GM18520 (cell line): ENCODE data around the gene DDN.
A peak's percentile ranks its signal among the peaks of the same experiment; 100 is the strongest.

Source experiments
- ATAC-seq: cut with Tn5 transposase; IDR thresholded peaks from one replicate; pipeline ENCODE4 v1.9.1; 2021; ENCODE audit not compliant: unreplicated experiment

DDN gene

DNA sequence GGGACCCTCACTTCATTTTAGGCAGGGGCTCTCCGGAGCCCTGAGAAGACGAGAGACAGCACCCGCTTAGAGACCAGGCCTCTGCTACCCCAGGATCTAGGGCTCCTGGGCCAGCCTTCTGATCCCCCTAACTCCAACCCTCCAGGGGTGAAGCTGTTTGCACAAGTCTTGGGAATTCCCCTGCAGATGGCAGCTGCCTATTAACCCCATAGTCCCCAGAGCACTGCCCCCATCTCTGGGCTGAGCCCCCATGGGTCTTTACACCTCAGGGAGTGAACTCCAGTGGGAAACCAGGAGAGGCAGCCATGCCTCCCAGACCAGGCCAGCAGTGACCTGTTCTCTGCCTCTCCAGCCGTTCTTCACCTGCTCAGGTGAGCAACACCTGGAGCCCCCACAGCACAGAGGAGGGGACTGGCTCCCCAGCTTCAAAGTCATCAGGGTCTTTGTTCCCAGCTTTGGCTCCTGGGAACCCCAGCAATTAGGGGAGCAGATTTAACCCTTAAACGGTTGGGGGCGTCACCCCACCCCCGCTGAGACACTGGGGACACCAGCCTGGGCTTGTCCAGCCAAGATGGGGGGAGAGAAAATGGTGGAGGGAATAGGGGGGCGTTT, 29.9 kb downstream of the DDN start:
- no peak for ATAC-seq

DNA sequence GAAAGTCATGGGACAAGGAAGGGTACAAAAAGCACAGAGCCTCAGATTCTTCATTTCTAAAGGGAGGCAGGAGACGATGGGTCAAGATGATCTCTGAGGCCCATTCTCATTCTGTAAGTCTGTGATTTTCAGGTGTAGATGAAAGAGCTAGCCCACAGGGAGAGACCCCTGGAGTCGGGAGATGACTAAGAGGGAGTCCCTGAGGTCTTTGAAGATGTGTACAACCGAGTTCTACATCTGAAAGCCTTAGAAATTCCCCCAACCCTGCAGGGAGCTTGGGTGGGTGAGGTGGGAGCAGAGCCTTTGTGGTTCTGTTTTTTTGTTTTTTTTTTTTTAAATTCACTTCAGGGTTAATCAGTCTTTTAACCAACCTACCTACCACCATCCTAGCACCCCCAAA, 30.7 kb downstream of the DDN start:
- ATAC-seq = no peak

DNA sequence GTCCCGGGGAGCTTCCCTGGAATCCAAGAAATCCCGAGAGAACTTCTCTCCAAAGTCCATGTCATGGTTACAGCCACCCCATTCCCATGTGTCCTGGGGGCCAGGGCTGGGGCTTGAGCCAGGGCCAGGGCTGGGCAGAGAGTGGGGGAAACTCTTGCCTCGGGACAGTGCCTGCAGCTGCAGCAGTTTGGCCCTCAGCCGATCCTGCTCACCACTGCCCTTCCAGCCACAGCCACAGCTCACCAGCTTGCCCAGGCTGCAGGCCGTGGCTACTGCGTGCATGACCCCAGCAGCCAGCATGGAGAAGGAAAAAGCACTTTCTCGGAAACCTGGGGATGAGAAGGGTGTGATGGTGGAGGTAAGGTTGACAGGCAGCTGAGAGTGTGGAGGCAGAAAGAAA, 31.2 kb downstream of the DDN start:
- ATAC-seq = no peak

DNA sequence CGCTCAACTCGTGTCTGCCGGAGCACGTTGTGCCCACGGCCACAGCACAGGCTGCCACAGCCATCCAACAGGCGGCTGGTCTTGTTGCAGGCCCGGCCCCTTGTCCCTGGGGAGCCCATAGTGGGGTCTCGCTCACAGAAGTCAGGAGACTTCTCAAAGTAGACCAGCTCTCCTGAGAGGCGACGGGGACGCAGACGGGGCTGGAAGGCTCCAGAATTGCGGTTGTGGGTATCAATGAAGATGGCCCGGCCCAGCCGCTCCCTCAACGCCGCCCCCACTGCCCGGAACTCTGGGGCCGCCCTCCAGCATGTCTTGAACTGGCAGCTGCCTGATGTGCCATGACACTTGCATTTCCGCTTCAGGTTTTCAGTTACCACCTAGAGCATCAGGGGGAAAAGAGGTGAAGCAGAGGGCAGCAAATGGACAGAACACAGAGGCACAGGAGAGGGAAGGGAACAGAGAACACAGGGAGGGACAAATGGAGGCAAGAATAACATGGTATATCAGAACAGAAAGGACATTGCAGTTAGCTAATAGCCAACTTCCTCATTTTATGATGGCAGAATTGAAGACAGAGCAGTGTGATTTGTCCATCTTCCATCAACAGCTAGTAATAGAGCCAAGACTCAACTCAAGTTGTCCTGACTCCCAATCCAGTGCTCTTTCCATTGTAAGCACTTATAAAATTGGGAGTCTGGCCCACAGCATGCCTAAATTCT, 32.8 kb downstream of the DDN start:
- no peak for ATAC-seq

DNA sequence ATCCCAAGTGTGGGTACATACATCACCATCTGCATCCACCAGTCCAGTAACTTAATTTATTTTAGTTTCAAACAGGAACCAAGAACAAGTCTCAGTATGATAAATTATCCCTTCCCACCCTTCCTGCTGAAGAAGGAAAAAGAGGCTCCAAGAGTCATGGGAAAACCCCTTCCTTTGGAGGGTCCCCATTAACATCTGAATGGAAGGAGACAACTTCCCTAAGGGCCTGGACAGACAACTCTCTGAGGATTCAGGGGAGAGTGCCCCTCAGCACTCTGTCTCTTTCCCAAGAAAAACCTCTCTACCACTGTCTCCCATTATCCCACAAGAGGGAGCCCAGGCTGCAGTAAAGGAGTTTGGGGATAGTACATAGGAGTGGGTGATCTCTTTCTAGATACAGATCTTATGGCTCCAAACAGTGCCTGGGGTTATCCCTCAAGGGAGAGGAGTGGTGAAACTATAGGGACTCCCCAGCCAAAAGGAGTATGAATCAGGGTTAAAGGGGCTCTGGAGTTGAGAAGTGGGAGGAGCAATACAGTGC, 33.8 kb downstream of the DDN start:
- ATAC-seq = no peak

DNA sequence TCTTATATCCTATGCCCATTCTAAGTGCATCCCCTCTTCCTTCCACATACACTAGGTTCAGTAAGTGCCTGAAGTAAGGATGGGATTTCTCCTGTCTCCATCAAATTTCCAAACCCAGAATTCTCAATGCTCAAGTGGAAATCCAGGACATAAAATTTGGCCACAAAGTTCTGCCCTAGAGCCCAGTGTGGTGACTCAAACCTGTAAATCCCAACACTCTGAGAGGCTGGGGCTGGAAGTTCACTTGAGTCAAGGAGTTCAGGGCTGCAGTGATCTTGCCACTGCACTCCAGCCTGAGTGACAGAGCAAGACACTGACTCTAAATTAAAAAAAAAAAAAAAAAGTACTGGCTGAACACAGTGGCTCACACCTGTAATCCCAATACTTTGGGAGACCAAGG, 37.4 kb downstream of the DDN start:
- ATAC-seq = no peak

DNA sequence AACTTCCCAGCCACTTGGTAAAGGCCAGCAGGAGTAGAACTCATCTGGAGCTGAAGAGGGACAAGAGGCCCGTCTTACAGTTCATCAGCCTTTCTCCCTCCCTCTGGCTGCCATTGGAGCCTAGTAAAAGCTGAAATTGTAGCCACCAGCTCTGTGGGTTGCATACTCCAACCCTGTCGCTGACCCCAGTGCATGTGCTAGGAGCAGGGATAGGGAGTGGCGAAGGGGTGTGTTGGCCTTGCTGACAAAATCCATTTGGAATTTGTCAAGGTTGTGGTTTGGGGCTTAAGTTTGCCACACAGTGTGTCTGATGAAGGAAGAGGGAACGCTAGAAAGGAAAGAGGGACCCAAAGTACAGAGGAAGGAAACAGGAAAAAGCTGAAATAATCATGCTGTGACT, 37.8 kb downstream of the DDN start:
- ATAC-seq = no peak

DNA sequence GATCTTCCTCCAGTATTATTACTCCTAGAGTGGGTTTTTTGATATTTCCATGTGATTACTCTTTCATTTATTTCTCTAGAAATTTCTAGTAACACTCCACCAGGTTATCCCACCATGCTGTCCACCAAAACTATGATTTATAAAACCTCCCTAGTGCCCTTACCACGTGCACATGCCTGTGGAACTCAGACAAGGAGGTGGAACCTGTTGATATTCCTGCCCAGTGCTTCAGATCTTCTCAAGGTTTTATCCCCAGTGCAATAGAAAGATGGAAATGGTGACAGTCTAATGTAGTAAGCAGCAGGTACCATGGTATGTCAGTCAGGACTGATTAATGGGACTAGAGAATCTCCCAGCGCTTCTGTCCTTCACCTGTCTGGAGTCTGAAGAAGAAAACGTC, 38.3 kb downstream of the DDN start:
- ATAC-seq = no peak

DNA sequence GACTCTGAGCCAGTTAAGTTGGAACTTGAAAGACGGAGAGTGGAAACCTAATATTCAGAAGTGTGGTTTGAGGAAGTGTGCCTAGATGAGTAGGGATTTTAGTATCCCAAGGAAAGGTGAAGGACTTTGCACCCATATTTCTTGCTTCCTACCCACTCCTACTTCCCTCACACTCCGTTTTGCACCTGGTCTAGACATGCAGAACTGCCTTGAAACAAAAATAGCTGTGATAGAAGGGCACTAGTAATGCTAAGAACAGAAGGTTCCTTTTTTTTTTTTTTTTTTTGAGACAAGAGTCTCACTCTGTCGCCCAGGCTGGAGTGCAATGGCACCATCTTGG, 41.2 kb downstream of the DDN start:
- no peak for ATAC-seq

DNA sequence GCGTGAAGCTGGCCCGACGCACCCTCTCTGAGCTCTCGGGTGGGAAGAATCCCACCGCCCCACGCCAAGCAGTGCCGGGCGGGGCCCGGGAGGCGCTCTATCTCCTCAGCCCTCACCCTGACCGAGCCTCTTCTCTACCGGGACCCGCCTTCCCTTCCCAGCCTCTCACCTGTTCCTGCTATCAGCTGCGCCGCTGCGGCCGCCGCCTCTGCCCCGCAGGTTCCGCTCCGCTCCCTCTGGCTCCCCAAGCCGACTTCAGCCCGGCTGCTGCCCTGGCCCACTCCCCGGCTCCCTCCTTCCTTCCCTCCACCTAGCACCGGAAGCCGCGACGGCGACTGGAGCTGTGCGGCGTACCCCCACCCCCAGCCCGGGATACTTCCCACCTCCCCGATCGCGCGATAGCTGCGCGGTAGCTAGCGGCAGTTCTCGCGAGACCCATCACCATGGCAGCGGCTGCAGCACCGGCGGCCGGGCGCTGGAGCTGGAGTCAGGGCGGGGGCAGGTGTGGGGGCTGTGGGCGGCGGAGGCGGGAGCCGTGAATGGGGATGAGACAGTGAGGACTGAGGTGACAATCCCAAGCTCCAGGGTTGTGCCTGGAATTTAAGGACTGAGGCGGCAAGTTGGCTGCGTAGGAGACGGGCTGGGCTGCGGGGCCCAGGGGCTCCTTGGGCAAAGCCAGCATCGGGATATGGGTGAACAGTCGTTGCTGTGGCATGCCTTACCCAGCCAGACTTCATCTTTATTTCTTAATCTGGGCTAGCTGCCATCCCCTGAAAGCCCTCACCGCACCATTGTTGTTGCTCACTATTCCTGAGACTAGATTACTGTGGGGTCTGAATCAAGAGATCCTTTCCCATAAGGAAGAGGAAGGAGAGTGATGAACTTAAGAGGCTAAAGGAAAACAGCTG, 41.8 kb downstream of the DDN start, which contains the start of gene ARF3:
Gene ARF3, minus strand, starts transcription at position 347 of the 908 bp plus-strand sequence. CDS start 16,392 bp downstream, outside the sequence.
- peak; percentile 71 for ATAC-seq

DNA sequence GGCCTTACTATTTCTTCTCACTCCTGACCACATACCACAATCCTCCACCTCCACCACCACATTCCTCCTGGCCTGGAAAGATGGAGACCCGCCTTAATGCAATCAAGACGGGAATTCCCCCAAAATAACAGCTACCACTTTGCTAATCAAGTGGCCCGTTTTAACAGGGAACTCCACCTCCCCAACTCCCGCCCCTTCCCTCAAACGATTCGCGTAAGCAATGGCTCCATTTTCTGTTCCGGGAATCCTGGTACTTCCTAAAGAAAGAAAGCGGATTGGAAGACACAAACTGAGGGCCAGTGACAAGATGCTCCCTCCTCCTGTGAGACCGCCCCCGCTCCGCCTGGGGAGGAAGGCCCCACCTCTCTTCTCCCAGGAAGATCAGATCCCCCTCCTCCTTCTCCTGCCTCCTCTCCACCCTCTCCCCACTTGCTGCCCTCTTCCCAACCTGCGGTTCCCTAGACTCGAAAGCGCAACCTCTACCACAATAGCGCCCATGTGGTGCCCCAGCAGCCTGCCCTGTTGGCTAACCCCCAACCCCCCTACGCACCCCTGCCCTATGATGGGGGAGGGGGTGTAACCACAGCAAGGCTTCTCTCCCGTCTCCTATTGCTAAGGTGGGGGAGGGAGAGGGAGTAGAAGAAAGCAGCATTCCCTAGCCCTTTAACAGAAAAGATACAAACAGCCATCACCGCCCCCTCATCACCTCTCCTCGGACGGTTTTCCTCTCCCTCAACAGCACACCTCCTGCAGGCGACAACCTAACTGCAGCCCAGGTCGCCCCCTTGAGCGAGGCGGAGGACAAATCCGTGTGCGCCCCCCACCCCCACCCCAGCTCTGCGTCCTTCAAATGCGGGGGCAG, 42.7 kb downstream of the DDN start:
- ATAC-seq = no peak

DNA sequence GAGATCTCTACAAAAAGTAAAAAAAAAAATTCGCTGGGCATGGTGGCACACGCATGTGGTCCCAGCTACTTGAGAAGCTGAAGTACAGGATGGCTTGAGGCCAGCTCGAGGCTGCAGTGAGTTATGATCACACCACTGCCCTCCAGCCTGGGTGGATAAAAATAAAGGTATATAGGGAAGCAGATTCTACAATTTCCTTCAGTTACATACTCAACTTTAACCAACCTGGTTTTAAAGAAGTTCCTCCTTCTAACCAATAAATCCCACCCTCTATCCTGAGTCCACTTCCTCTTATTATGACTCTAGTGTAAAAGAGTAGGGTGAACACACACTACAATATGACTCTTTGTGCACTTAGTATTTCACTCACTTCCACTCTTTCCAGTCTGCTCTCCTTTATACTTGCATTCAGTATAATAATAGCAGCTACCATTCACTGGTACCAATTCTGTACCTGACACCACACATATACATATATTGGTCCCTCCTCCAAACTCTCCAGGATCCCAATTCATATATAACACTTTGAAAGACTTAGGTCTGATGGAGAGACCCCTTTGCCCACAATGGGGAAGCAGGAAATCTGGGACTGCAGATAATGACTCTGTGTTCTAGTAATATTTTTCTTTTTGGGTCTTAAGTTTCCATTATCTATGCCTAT, 44.2 kb downstream of the DDN start:
- ATAC-seq = no peak

DNA sequence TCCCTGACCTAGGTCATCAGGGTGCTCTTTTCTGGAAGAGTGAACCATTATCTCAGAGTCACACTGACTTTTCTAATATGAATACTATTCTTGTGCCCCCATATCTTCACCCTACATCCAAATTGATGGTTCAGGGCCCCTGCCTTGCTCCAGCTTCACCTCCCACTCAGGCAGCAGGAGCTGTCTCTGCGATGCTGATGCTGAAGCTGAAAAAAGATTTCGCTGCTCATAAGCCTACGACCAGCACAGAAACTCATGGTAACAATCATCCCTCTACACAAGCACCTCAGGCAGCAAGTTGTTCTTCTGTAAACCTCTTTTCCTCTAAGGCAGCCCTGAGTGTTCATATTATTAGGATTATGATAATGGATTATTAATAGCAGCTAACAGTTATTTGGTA, 45.1 kb downstream of the DDN start:
- ATAC-seq = no peak

DNA sequence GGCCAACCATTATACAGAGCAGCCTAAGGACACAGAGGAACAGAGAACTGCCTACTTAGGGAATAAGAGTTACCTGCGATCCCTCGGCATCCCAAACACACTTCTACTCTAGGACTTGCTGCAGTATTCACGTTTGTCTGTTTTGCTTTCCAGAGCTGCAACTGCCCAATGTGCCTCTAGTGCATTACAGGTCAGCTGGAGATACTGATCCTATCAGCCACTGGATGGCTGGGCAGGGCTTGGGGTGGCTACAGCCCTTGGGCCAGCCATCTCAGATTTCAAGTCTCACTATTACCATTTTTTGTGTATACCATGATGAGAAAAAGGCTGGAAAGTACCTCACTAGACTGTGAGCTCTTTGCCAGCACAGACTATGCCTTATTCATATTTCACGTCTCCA, 46.5 kb downstream of the DDN start:
- no peak for ATAC-seq

DNA sequence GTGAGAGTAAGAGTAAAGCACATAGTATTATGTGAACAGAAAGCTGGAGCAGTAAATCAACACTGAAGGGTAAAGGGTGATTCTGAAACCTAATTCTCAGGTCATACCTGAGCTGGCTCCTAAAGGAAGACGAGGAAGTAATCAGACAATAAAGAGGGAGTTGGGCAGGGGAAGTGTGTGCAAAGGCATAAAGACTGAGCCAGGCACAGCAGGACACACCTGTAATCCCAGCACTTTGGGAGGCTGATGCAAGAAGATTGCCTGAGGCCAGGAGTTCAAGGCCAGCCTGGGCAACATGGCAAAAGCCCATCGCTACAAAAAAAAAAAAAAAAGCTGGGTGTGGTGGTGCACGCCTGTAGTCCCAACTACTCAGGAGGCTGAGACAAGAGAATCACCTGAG, 51.4 kb downstream of the DDN start:
- ATAC-seq = no peak

DNA sequence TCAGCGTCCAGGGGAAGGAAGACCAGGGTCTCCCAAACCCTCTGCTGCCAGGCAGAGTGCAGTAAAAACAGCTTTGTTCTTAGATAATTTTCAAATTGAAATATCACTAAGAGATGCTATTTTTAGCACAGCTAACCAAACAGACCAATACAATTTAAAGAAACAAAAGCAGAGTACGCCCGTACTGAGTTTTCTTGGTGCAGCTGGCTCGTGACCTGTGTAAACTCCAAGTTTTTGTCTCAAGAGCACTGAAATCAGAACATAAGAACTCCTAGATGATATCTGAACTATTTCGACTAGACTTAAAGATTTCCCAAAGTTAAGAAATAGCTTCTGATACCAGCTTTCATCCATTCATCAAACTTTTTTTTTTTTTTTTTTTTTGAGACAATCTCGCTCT, 52.2 kb downstream of the DDN start:
- no peak for ATAC-seq

DNA sequence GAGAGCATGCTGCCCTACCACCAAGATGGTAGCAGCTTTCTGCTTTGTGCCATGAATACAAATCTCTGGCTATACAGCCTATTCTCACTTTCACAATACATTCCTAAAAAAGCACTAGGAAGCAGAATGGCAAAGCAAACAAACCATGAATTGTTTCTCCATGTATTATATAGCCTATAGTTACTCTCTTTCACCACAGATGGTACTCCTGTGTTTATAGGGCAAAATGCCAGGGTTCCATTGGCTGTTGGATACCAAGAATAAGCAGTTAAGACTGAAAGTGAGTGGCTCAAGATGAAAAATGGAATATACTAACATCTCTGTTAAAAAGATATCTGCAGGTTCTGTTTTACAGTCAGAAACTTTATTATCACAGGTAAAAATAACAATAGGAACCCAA, 53.0 kb downstream of the DDN start:
- ATAC-seq = no peak
